DMS53 (cell line): ENCODE data around the gene LRRC46.

Experiments used
- DNase-seq: peaks from one replicate; lab custom pipeline; 2025; lab: John Stamatoyannopoulos, UW

The LRRC46 gene

GRCh38 chr17:47877368-47878034, 46.0 kb downstream of the LRRC46 start:
- no peak for DNase-seq

GRCh38 chr17:47878203-47879027, 46.9 kb downstream of the LRRC46 start:
- no peak for DNase-seq

GRCh38 chr17:47879028-47879585, 47.6 kb downstream of the LRRC46 start:
- DNase-seq: no peak

GRCh38 chr17:47879776-47880454, 48.4 kb downstream of the LRRC46 start:
- no peak for DNase-seq

GRCh38 chr17:47882247-47882646, 50.8 kb downstream of the LRRC46 start:
- DNase-seq: no peak

- DNase-seq: no peak
Measured at GRCh38 chr17:47882695-47883588, 51.5 kb downstream of the LRRC46 start.

- no peak for DNase-seq
Measured at GRCh38 chr17:47883589-47884426, 52.3 kb downstream of the LRRC46 start.

- no peak for DNase-seq
Measured at GRCh38 chr17:47884427-47884740, 52.9 kb downstream of the LRRC46 start.

- DNase-seq: no peak
Measured at GRCh38 chr17:47884905-47885730, 53.6 kb downstream of the LRRC46 start.
